Measurements from ENCODE around the gene CTIF. TPM values are rescaled to one million over a fixed set of nuclear protein-coding genes. Genes with fewer than 3 reads are reported as not detected.
A peak's percentile ranks its signal among the peaks of the same experiment; 100 is the strongest.

Gene CTIF
- polyA plus RNA-seq, 3 donors = 11.7 to 74.2 (median 39.8) TPM

- WGBS, 3 donors = 89 to 95% (median 90%) methylated on average over 13 of the region's 13 CpGs
- H3K27ac ChIP-seq (ENCODE audit: low read depth, low read length) = no peak overlapping the region
These were observed 197.8 kb downstream of the CTIF start for GRCh38 chr18:48736321-48737260.

GRCh38 chr18:48739266-48740067, 200.6 kb downstream of the CTIF start:
- WGBS, 3 donors = 83 to 90% (median 88%) methylated on average over 17 of the region's 17 CpGs
- no peak overlapping the region for H3K27ac ChIP-seq (ENCODE audit: low read depth, low read length)

- 57 to 73% (median 69%) methylated on average over 4 of the region's 4 CpGs for WGBS, 3 donors
- no peak overlapping the region for H3K27ac ChIP-seq (ENCODE audit: low read depth, low read length)
These were observed 201.2 kb downstream of the CTIF start for GRCh38 chr18:48740068-48740440.

DNA sequence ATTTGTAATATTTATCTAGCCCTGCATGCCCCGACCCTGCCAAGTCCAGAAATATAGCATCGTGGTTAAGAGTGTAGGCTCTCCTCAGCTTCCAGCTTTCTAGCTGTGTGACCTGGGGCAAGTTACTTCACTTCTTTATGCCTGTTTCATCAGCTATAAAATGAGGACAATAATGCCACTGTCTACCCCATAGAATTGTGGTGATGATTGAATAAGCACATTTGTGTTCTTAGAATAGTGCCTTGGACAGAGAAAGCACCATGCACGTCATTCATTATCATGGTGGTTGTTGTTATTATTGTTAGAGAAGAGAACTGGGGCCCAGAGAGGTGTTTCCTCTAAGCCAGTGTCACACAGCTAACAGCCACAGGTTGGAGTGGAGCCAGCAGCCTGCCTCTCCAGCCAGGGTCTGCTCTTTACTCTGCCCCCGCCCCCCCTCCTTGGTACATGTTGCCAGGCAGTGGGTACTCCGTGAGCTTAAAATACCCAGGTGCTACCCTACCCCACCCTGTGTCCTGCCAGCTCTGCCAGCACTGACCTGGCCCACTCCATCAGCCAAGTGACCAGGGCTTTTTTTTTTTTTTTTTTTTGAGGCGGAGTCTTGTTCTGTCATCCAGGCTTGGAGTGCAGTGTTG, 202.1 kb downstream of the CTIF start:
- 88 to 95% (median 91%) methylated on average over 5 to 6 of the region's 6 CpGs for WGBS, 3 donors
- H3K27ac ChIP-seq (ENCODE audit: low read depth, low read length) = no peak overlapping the region

- H3K27ac ChIP-seq (ENCODE audit: low read depth, low read length) = no peak overlapping the region
- WGBS, 3 donors = 87 to 99% (median 90%) methylated on average over 6 of the region's 6 CpGs
These were observed 203.0 kb downstream of the CTIF start for GRCh38 chr18:48741866-48742265.

DNA sequence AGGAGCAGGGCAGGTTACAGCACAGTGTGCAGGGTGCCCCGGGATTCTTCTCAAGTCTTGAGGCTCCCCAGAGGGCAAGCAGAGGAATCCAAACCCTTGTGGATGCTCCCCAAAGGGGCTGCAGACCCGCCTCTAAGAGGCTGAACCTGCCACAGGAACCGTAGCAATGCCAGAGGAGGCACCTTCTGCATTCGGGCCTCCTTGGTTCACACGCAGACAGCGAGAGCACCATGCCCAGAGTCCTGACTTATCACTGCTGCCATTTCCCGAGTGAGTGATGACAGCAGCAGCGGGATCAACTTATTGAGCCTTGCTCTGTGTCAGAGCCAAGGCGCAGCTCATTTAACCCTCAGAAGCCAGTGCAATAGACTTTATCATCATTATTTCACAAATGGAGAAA, 203.5 kb downstream of the CTIF start:
- WGBS, 3 donors = 83 to 88% (median 88%) methylated on average over 9 of the region's 9 CpGs
- H3K27ac ChIP-seq (ENCODE audit: low read depth, low read length) = no peak overlapping the region

DNA sequence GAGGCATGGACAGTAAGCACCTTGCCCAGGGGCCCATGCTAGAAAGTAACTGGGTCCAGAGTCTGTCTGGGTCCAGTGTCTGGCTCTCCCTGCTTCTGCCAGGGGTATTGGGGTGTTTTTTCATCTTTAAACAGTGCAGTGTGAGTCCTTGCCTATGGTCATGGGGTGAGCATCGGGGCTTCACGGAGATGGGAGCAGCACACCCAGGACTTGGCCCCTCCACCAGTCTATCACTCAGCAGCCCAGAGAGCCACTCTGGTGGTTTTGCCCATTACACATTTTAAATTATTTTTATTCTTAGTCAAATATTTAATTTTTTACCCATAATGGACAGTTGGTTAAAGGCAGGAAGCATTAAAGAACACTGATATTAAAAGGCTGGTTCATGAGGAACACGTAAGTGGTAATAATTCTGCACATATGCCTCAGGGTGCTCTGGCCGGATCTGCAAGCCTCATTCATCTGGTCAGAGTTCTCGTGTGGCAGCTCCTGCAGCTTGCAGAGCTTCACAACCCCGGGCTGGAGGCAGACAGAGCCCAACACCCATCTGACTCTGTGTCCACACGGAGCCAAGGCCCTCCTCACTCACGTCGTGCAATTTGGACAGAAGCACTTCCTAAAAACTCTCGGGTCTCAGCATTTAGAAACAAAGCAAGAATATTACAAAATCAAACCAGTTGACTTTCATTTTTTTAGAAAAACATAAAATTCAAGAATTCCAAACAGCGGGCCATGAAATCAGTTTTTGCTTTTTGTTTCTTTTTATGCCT, 204.1 kb downstream of the CTIF start:
- WGBS, 3 donors = 39 to 75% (median 44%) methylated on average over 11 of the region's 11 CpGs

GRCh38 chr18:48743886-48744285, 205.1 kb downstream of the CTIF start:
- WGBS, 3 donors = 77 to 93% (median 79%) methylated on average over 4 of the region's 4 CpGs
- no peak overlapping the region for H3K27ac ChIP-seq (ENCODE audit: low read depth, low read length)

More for the DNA sequence above, 204.1 kb downstream of the CTIF start:
- H3K27ac ChIP-seq (ENCODE audit: low read depth, low read length) = no peak overlapping the region

DNA sequence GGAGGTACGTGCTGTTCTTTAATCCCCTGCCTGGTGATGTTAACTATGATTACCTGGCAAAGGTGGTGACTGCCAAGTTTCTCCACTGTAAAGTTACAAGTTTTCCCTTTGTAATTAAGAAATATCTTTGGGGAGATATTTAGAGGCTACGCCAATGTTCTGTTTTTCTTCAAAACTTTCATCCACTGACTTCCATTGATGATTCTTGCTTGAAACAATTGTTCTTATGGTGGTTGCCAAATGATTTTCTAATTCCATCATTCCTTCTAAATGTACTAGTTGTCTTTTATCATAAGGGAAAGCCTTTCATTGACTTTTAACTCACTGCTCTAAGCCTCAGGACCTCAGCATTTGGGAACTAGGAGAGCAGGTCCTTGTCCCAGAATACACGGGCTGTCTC, 206.5 kb downstream of the CTIF start:
- whole genome bisulfite sequencing, 3 donors = 76 to 93% (median 85%) methylated on average over 3 of the region's 3 CpGs
- no peak overlapping the region for H3K27ac ChIP-seq (ENCODE audit: low read depth, low read length)

- peak overlapping the region; percentile 65 for H3K27ac ChIP-seq (ENCODE audit: low read depth, low read length)
- 45 to 77% (median 52%) methylated on average over 13 of the region's 13 CpGs for WGBS, 3 donors
These were observed 210.9 kb downstream of the CTIF start for GRCh38 chr18:48749768-48750167.

GRCh38 chr18:48750485-48751175, 211.8 kb downstream of the CTIF start:
- peak overlapping the region; percentile 65 for H3K27ac ChIP-seq (ENCODE audit: low read depth, low read length)
- 40 to 83% (median 48%) methylated on average over 11 of the region's 11 CpGs for WGBS, 3 donors

DNA sequence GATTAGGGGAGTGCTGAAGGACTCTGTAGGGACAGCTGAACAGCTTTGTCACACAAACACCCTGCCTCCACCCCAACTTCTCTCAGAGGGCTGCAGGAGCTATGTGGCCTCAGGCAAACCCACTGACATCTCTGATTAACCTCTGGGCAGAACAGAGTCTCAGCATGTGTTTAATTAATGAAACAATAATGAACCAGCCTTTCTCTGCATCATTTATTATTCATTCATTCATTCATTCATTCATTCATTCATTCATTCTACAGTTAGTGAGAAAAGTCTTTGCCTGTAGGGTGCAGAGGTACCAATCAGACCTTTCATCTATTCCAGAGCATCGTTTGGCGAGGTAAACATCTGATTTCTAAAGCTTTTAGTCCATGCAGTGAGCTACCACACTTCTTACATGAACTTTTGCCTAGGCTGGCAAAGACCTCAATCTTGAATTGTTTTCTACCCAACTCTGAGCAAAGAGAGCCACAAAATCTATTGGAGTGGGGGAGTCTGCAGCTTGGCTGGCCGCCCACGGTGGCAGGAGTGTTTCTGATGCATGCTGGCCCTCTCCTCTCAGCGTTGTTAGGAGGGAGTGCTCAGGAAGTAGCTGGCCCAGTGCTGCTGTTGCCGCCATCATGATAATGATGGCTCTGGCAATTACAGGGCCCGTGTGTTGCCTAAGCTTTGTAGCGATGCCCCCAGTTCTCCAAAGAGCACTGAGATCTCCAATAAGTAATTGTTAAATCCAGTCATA, 213.1 kb downstream of the CTIF start:
- WGBS, 3 donors = 69 to 78% (median 77%) methylated on average over 8 of the region's 8 CpGs
- no peak overlapping the region for H3K27ac ChIP-seq (ENCODE audit: low read depth, low read length)

DNA sequence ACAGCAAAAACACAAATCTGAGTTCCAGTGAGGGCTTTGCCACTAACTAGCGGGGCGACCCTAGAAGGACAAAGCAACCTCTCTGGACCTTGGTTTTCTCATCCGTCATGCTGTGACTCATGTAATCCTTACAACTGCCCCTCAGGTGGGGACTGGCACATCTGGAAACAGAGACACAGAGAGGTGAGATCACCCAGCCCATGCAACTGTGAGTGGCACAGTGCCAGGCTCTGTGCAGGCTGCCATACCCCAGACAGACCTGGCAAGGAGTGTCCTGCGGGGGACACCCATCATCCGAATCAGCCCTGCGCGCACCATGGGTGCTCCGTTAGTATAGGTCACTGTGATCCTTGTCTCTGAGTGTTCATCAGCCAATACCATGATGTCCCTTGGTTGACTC, 213.6 kb downstream of the CTIF start:
- 91 to 97% (median 97%) methylated on average over 8 of the region's 8 CpGs for WGBS, 3 donors

DNA sequence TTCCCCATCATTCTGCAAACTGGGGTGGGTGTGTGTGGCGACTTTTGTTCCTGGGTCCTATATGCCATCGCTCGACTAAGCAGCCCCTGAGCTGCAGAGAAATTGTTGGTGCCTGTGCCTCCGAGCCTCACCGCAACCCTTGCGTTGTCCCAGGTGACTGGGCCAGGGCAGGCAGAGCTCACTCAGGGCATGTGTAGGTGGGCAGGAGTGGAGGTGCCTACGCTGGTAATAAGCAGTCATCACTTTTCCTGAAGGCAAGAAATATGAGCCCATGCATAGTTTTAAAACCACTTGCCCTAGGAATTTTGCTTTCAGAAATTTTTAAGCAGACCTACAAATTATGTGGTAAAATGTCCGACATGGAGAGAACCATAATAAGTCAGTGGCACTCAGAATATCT, 214.1 kb downstream of the CTIF start:
- no peak overlapping the region for H3K27ac ChIP-seq (ENCODE audit: low read depth, low read length)
- 95 to 98% (median 98%) methylated on average over 8 of the region's 8 CpGs for WGBS, 3 donors

More for the DNA sequence above, 213.6 kb downstream of the CTIF start:
- H3K27ac ChIP-seq (ENCODE audit: low read depth, low read length) = no peak overlapping the region

GRCh38 chr18:48753691-48754090, 214.9 kb downstream of the CTIF start:
- no peak overlapping the region for H3K27ac ChIP-seq (ENCODE audit: low read depth, low read length)
- 87 to 96% (median 92%) methylated on average over 11 of the region's 11 CpGs for WGBS, 3 donors

DNA sequence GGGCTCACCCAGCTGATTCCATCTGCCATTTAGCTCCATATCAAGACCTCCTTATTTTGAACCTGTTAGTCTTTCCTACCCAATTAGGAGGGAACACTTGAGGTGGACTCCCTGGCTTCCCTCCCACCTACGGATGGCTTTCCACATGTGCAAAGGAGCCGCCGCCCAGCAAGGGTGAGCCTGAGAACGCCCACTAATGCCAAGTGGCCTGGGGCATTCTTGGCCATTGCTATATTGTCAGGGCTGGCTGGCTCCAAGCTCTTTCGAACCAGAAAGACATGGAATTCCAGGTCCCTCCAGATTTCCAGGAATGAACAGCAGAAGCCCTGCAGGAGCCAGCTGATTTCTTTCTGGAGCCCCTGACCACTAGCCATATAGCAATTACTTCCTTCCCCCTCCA, 215.7 kb downstream of the CTIF start:
- 87 to 91% (median 88%) methylated on average over 5 of the region's 5 CpGs for WGBS, 3 donors
- H3K27ac ChIP-seq (ENCODE audit: low read depth, low read length) = no peak overlapping the region

GRCh38 chr18:48754993-48755473, 216.2 kb downstream of the CTIF start:
- no peak overlapping the region for H3K27ac ChIP-seq (ENCODE audit: low read depth, low read length)
- WGBS, 3 donors = 66 to 90% (median 76%) methylated on average over 6 of the region's 6 CpGs

Data from adipose tissue (tissue), 3 donors.